ENCODE measurements around the gene SLC6A2. TPM values are rescaled to one million over a fixed set of nuclear protein-coding genes. Genes with fewer than 3 reads are reported as not detected.

The SLC6A2 gene
- total RNA-seq, 2 donors from 2014 or later: not detected

- DNase-seq (no peak), ATAC-seq (peak in 1 of 2 donors; percentile 23)
- intact Hi-C loops (cut with DNase I): no loop called here
Observed at GRCh38 chr16:55643161-55643970, 12.4 kb upstream of the SLC6A2 start.

GRCh38 chr16:55645986-55646385 lies 9.8 kb upstream of the SLC6A2 start:
- intact Hi-C loops (cut with DNase I): no loop called here
- DNase-seq: no peak
- ATAC-seq: no peak

GRCh38 chr16:55647343-55647742 lies 8.4 kb upstream of the SLC6A2 start:
- no peak for DNase-seq
- ATAC-seq: no peak
- intact Hi-C loops (cut with DNase I): no loop called here

- ATAC-seq (no peak), DNase-seq (no peak)
- intact Hi-C loops (cut with DNase I): no loop called here
Observed at GRCh38 chr16:55647798-55648197, 8.0 kb upstream of the SLC6A2 start.

GRCh38 chr16:55651841-55652824 lies 3.7 kb upstream of the SLC6A2 start:
- intact Hi-C loops (cut with DNase I): no loop called here
- ATAC-seq (no peak), DNase-seq (no peak)

- ATAC-seq (no peak), DNase-seq (no peak)
- intact Hi-C loops (cut with DNase I): no loop called here
Observed at GRCh38 chr16:55653106-55653505, 2.7 kb upstream of the SLC6A2 start.

GRCh38 chr16:55655381-55655896 lies 349 bp upstream of the SLC6A2 start:
- intact Hi-C loops (cut with DNase I): no loop called here
- ATAC-seq (no peak), DNase-seq (no peak)

- intact Hi-C loops (cut with DNase I): no loop called here
- DNase-seq (no peak), ATAC-seq (no peak)
Observed at GRCh38 chr16:55656691-55657092, 904 bp downstream of the SLC6A2 start.

- DNase-seq: no peak
- intact Hi-C loops (cut with DNase I): no loop called here
- ATAC-seq: no peak
Observed at GRCh38 chr16:55657616-55658015, 1.8 kb downstream of the SLC6A2 start.

- DNase-seq: no peak
- intact Hi-C loops (cut with DNase I): no loop called here
- ATAC-seq: no peak
Observed at GRCh38 chr16:55658898-55659420, 3.2 kb downstream of the SLC6A2 start.

GRCh38 chr16:55660026-55660425 lies 4.2 kb downstream of the SLC6A2 start:
- ATAC-seq (no peak), DNase-seq (no peak)
- intact Hi-C loops (cut with DNase I): no loop called here

GRCh38 chr16:55660828-55661227 lies 5.0 kb downstream of the SLC6A2 start:
- no peak for DNase-seq
- intact Hi-C loops (cut with DNase I): no loop called here
- ATAC-seq: no peak

- DNase-seq (no peak), ATAC-seq (peak; percentile 27 to 57)
- intact Hi-C loops (cut with DNase I): no loop called here
Observed at GRCh38 chr16:55661941-55662643, 6.3 kb downstream of the SLC6A2 start.

GRCh38 chr16:55662644-55663031 lies 6.8 kb downstream of the SLC6A2 start:
- ATAC-seq: peak in 1 of 2 donors; percentile 56
- no peak for DNase-seq
- intact Hi-C loops (cut with DNase I): no loop called here

- intact Hi-C loops (cut with DNase I): no loop called here
Observed at GRCh38 chr16:55663225-55663624, 7.4 kb downstream of the SLC6A2 start.

GRCh38 chr16:55663765-55664677 lies 8.2 kb downstream of the SLC6A2 start:
- intact Hi-C loops (cut with DNase I): no loop called here
- peak in 1 of 2 donors; percentile 30 for ATAC-seq

More at GRCh38 chr16:55663225-55663624, 7.4 kb downstream of the SLC6A2 start:
- DNase-seq (no peak), ATAC-seq (no peak)

GRCh38 chr16:55664786-55665407 lies 9.1 kb downstream of the SLC6A2 start:
- ATAC-seq (no peak), DNase-seq (no peak)
- intact Hi-C loops (cut with DNase I): no loop called here

More at GRCh38 chr16:55663765-55664677, 8.2 kb downstream of the SLC6A2 start:
- no peak for DNase-seq

GRCh38 chr16:55665511-55665910 lies 9.7 kb downstream of the SLC6A2 start:
- DNase-seq (no peak), ATAC-seq (no peak)
- intact Hi-C loops (cut with DNase I): no loop called here
